WTC11 (cell line): ENCODE measurements around the gene CADM3.
A peak's percentile ranks its signal among the peaks of the same experiment; 100 is the strongest.

Experiments
- SP1 ChIP-seq: sonication (generic); formaldehyde crosslinking; conservative IDR thresholded peaks from 2 replicates; pipeline ENCODE4 v1.8.1; 2022; ENCODE audit warnings: missing genetic modification reagents
- TF ChIP-seq, protein P1 (sequence below): fragments of 200-600 bp; IDR thresholded peaks from 2 replicates; pipeline ENCODE4 v1.8.0; 2022; ENCODE audit warnings: antibody characterized with exemption
- TF ChIP-seq, protein P2 (sequence below): fragments of 250-450 bp; sonication (Bioruptor Pico); IDR thresholded peaks from 2 replicates; pipeline ENCODE4 v2.1.2; 2022; ENCODE audit warnings: mild to moderate bottlenecking, moderate library complexity
- TF ChIP-seq, protein P3 (sequence below): sonication (generic); formaldehyde crosslinking; IDR thresholded peaks from 2 replicates; pipeline ENCODE4 v1.8.1; 2022; ENCODE audit warnings: mild to moderate bottlenecking, moderate library complexity, missing genetic modification reagents

DNA sequence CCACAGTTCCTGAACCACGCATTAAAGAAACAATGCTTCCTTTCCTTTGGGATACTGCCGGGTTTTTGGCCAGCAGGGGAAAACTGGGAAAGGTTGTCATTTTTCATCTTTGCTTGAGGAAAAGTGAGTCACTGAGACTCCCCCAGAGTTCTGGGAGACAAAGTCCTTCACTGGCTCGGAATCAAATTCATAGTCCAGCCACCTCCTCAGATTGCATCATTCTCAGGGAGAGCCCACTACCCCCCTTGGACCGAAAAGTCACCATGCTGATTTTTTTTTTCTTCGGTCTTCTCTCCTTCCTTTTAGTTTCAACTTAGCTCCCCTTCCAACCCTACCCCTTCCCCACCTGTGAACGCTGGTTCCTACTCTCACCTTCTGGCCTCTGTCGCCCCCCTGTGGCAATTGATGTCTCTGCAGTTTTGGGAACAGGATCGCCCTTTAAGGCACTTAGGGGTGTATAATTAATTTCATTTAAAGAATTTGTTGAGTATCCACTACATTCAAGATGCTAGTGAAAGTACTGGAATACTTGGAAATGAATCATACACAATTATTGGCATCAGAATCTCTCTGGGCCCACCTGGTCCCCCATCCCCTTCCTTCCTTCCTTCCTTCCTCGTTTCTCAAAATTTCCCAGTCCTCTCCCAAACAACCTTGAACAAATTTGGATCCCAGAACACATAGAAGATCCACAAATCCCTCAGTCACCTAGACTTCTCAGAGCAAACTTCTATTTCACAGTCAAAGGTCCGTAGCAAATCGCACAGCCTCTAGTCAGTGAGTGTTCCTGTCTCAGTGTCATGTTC is 40.1 kb downstream of the CADM3 start:
- TF ChIP-seq, protein P1, sequence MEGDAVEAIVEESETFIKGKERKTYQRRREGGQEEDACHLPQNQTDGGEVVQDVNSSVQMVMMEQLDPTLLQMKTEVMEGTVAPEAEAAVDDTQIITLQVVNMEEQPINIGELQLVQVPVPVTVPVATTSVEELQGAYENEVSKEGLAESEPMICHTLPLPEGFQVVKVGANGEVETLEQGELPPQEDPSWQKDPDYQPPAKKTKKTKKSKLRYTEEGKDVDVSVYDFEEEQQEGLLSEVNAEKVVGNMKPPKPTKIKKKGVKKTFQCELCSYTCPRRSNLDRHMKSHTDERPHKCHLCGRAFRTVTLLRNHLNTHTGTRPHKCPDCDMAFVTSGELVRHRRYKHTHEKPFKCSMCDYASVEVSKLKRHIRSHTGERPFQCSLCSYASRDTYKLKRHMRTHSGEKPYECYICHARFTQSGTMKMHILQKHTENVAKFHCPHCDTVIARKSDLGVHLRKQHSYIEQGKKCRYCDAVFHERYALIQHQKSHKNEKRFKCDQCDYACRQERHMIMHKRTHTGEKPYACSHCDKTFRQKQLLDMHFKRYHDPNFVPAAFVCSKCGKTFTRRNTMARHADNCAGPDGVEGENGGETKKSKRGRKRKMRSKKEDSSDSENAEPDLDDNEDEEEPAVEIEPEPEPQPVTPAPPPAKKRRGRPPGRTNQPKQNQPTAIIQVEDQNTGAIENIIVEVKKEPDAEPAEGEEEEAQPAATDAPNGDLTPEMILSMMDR: peak; percentile 83
- TF ChIP-seq, protein P2, sequence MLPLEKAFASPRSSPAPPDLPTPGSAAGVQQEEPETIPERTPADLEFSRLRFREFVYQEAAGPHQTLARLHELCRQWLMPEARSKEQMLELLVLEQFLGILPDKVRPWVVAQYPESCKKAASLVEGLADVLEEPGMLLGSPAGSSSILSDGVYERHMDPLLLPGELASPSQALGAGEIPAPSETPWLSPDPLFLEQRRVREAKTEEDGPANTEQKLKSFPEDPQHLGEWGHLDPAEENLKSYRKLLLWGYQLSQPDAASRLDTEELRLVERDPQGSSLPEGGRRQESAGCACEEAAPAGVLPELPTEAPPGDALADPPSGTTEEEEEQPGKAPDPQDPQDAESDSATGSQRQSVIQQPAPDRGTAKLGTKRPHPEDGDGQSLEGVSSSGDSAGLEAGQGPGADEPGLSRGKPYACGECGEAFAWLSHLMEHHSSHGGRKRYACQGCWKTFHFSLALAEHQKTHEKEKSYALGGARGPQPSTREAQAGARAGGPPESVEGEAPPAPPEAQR (CRISPR knock-in tag): no peak
- no peak for TF ChIP-seq SP1 (CRISPR knock-in tag)
- TF ChIP-seq, protein P3, sequence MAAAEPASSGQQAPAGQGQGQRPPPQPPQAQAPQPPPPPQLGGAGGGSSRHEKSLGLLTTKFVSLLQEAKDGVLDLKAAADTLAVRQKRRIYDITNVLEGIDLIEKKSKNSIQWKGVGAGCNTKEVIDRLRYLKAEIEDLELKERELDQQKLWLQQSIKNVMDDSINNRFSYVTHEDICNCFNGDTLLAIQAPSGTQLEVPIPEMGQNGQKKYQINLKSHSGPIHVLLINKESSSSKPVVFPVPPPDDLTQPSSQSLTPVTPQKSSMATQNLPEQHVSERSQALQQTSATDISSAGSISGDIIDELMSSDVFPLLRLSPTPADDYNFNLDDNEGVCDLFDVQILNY (CRISPR knock-in tag): no peak
